ENCODE measurements around the gene LRIG2.

Gene LRIG2

DNA sequence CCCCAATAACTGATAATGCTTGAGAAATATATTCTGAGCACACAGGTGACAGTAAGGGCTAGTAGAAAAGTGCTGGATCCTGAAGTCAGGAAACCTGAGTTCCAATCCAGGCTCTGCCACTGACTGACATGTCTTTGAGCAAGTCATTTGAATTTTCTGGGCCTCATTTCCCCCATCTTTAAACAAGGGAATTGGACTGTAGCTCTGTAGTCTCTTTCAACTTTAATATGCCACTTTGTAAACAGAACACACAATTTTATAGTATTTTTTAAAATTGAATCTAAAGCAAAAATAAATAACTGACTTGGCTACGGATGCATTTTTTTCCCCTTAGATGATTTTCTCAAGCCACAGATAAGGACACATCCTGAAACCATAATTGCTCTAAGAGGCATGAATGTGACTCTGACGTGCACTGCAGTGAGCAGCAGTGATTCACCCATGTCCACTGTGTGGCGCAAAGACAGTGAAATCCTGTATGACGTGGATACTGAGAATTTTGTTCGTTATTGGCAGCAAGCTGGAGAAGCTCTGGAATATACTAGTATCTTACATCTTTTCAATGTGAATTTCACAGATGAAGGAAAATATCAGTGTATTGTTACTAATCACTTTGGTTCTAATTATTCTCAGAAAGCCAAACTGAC is 37.0 kb downstream of the LRIG2 start:
- TF ChIP-seq, protein P1, sequence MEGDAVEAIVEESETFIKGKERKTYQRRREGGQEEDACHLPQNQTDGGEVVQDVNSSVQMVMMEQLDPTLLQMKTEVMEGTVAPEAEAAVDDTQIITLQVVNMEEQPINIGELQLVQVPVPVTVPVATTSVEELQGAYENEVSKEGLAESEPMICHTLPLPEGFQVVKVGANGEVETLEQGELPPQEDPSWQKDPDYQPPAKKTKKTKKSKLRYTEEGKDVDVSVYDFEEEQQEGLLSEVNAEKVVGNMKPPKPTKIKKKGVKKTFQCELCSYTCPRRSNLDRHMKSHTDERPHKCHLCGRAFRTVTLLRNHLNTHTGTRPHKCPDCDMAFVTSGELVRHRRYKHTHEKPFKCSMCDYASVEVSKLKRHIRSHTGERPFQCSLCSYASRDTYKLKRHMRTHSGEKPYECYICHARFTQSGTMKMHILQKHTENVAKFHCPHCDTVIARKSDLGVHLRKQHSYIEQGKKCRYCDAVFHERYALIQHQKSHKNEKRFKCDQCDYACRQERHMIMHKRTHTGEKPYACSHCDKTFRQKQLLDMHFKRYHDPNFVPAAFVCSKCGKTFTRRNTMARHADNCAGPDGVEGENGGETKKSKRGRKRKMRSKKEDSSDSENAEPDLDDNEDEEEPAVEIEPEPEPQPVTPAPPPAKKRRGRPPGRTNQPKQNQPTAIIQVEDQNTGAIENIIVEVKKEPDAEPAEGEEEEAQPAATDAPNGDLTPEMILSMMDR (IDR thresholded peaks at IDR 0.05; ENCODE audit: low read length, missing control alignments), result peak; percentile 52

DNA sequence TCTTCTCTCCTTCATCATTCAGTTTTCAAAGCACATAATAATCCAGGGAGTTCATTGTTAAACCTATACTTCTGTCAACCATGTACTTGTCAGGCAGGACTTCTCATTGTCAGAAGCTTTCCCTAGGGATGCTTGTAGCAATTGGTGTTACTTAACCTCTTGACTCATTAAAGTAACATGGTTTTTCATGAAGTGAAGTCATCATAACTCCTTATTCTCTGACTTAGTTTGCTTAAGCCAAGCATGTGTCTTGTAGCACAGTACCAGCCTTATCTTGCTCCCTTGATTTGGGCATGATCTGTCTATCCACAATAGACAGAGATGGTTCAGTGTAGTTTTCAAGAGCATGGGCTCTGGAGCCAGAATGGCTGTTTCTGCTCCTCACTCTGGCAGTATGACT is 45.3 kb downstream of the LRIG2 start:
- DNase-seq (ENCODE audit: low read depth), result no peak
- TF ChIP-seq, protein P1 (IDR thresholded peaks at IDR 0.05; ENCODE audit: low read length, missing control alignments), result no peak
- H3K4me3 ChIP-seq (replicated peaks; ENCODE audit: low read depth, low read length), result no peak overlapping the region

More for the DNA sequence above, 37.0 kb downstream of the LRIG2 start:
- H3K4me3 ChIP-seq (replicated peaks; ENCODE audit: low read depth, low read length), result no peak overlapping the region
- peak; percentile 98 for DNase-seq (ENCODE audit: low read depth)

DNA sequence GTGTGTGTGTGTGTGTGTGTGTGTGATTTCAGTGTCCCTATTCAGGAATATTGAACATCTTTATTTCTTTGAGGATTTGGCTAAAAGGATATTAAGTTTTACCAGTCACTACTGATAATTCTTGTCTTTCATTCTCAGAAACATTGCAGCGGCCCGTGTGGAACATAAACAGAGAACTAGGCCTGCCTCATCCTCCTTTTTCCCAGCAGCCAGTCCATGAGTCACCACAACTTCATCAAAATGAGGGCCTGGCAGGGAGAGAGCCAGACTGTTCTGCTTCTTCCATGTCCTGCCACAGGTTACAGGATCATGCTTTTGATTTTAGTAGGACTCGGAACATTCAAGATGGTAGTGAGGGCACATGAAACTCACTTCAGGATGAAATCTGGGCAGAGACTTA is 50.7 kb downstream of the LRIG2 start:
- DNase-seq (ENCODE audit: low read depth), result peak; percentile 42
- no peak overlapping the region for H3K4me3 ChIP-seq (replicated peaks; ENCODE audit: low read depth, low read length)
- TF ChIP-seq, protein P1 (IDR thresholded peaks at IDR 0.05; ENCODE audit: low read length, missing control alignments), result no peak

DNA sequence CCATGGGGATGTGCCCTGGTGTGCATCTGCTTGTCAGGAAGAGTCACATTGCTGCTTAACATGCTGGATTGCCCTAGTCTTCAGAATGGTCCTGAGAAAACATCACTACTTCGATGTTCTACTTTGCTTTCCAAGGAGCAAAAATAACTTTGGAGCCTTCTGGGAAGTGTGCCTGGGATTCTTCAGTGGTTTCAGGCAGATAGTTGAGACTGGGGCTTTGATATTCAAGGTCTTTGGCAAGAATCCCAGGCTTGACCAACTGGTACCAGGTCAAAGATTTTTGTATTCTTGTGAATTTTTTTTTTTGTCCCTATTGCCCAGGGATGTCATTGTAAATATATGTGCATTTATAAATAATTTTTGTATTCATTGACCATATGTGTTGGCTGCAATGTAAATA is 51.4 kb downstream of the LRIG2 start:
- TF ChIP-seq, protein P1 (IDR thresholded peaks at IDR 0.05; ENCODE audit: low read length, missing control alignments), result no peak
- no peak for DNase-seq (ENCODE audit: low read depth)
- no peak overlapping the region for H3K4me3 ChIP-seq (replicated peaks; ENCODE audit: low read depth, low read length)

DNA sequence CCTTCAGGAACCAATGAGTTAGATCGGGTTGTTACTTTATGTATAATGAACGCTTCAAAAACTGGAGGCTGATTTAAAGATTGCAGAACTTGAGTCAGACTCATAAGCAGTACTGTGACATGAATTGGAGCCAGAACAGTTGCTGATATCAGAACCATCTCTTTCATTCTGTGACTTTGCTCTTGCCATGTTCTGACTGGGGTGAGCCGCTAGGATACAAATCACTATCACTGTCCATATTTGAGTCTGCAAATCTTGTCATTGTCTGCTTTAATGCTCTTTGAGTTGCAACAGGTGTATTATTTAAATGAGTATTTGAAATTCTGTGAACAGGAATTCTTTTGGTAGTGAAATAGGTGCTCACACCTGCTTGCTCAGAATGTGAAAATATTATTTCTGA is 52.5 kb downstream of the LRIG2 start:
- TF ChIP-seq, protein P1 (IDR thresholded peaks at IDR 0.05; ENCODE audit: low read length, missing control alignments), result no peak
- DNase-seq (ENCODE audit: low read depth), result no peak
- no peak overlapping the region for H3K4me3 ChIP-seq (replicated peaks; ENCODE audit: low read depth, low read length)

DNA sequence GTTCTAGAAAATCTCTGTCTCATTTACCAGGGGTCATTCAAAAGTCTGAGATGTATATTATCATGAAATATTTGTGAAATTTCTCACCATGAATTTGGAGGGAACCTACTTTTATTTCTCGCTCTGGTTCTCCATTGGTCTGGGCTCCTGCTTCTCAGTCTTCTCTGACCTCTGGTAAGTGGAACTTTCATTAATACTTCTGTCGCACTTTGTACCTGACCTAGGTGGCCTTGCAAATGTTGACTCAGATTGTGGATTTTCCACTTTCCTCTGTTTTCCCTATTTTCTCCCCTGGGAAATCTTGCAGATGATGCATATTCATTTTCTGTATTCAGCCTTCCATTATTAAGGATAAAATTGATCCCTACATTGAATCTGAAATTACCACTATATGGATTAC is 53.2 kb downstream of the LRIG2 start:
- no peak overlapping the region for H3K4me3 ChIP-seq (replicated peaks; ENCODE audit: low read depth, low read length)
- TF ChIP-seq, protein P1 (IDR thresholded peaks at IDR 0.05; ENCODE audit: low read length, missing control alignments), result no peak
- no peak for DNase-seq (ENCODE audit: low read depth)

DNA sequence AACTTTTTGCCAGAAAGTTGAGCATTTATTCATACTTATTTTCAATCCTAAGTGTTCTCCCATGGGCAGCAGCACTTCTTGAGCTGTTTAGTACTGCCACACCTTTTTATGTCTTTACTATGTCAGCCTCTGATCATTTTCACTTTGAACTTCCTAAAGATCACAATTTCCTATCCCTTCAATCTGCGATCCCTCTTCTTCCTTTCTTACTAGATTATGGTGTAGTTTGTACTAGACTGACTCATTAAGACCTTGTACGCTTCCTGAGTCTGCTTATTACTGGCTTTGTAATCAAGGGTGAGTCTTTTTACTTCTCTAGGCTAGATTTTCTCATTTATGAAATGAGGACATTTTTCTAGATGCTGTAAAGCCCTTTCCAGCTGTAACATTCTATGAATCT is 55.1 kb downstream of the LRIG2 start:
- TF ChIP-seq, protein P1 (IDR thresholded peaks at IDR 0.05; ENCODE audit: low read length, missing control alignments), result no peak
- H3K4me3 ChIP-seq (replicated peaks; ENCODE audit: low read depth, low read length), result no peak overlapping the region
- no peak for DNase-seq (ENCODE audit: low read depth)

Measured in fibroblast of pulmonary artery (primary cell).